K562 (cell line): ENCODE data around the gene IQCC. TPM values are rescaled to one million over a fixed set of nuclear protein-coding genes. Genes with fewer than 3 reads are reported as not detected.

Source experiments
- ATAC-seq: fragments of 200-7000 bp; cut with Tn5 transposase; 3 replicates; pipeline ENCODE4 v1.9.1; 2020; ENCODE audit warnings: moderate library complexity
- BruUV-seq: library from RNA; stranded (reverse); fragments of 400-500 nt; replicated peaks from 2 replicates; lab custom pipeline; 2021; lab: Mats Ljungman, UMichigan
- CTCF ChIA-PET: fragments of 300-600 bp; formaldehyde crosslinking; extraction: SDS; loops from one replicate; lab custom pipeline; 2021; ENCODE audit warnings: low intra/inter-chr PET ratio; lab: Yijun Ruan, JAX
- POLR2A ChIA-PET: fragments of 300-600, 350-650 bp; sonication (Branson Sonifier 250); formaldehyde crosslinking; extraction: SDS; loops from one replicate; lab custom pipeline; 2021; ENCODE audit warnings: antibody characterized with exemption, inconsistent platforms; lab: Yijun Ruan, JAX
- DNase-seq, 4 experiments: peaks; one replicate each; pipeline versions ENCODE4 v3.0.0 to v3.0.0-alpha.2; 2011 to 2018; ENCODE audit warnings: low spot score in 3 of 4, mixed read lengths in 3 of 4; ENCODE audit errors: extremely low read depth in 1 of 4
- FAIRE-seq: peaks from 2 replicates; lab custom pipeline; 2011; peaks lifted over from hg19 to GRCh38; lab: Jason Lieb, UNC
- H2AFZ ChIP-seq: 2 replicates; pipeline ENCODE4 v1.6.0; 2011; ENCODE audit warnings: low read depth, low read length, control low read depth, inconsistent platforms
- H3K27ac ChIP-seq: fragments of 200-600 bp; 3 replicates; pipeline ENCODE4 v1.8.0; 2011; ENCODE audit warnings: low read depth, mild to moderate bottlenecking, control low read depth, inconsistent platforms, low read length, moderate library complexity, mixed read lengths; ENCODE audit errors: extremely low read depth
- H3K27me3 ChIP-seq, 2 experiments: fragments of 300-600 bp in 1 of 2; 2 replicates in 1 of 2; 3 replicates in 1 of 2; pipeline versions ENCODE4 v1.6.0 to v1.8.0; 2011; ENCODE audit warnings: inconsistent platforms in 2 of 2, low read length in 2 of 2, mild to moderate bottlenecking in 1 of 2, mixed read lengths in 1 of 2, moderate library complexity in 1 of 2; ENCODE audit not compliant: control insufficient read depth in 2 of 2, insufficient read depth in 2 of 2
- H3K36me3 ChIP-seq: fragments of 300-600 bp; 3 replicates; pipeline ENCODE4 v1.8.0; 2011; ENCODE audit warnings: mild to moderate bottlenecking, low read length, inconsistent platforms; ENCODE audit not compliant: control insufficient read depth, insufficient read depth
- H3K4me1 ChIP-seq, 2 experiments: fragments of 200-600 bp in 1 of 2; replicated peaks in 1 of 2; 2 replicates in 1 of 2; 3 replicates in 1 of 2; pipeline versions ENCODE4 v1.5.1 to v1.8.0; 2011; ENCODE audit warnings: inconsistent platforms in 2 of 2, low read length in 2 of 2, mild to moderate bottlenecking in 1 of 2, mixed read lengths in 1 of 2, moderate library complexity in 1 of 2; ENCODE audit not compliant: control insufficient read depth in 2 of 2, insufficient read depth in 2 of 2
- H3K4me2 ChIP-seq: 2 replicates; pipeline ENCODE4 v1.6.1; 2011; ENCODE audit warnings: low read length, control low read depth, inconsistent platforms, mixed read lengths; ENCODE audit not compliant: insufficient read depth
- H3K4me3 ChIP-seq: fragments of 200-600 bp; sonication (generic), shearing (Covaris generic); 2 replicates; pipeline ENCODE4 v1.5.1; 2016; ENCODE audit warnings: control low read depth, inconsistent platforms
- H3K79me2 ChIP-seq: fragments of 200-600 bp; 3 replicates; pipeline ENCODE4 v1.8.0; 2011; ENCODE audit warnings: low read length, inconsistent platforms; ENCODE audit not compliant: control insufficient read depth, insufficient read depth
- H3K9ac ChIP-seq, 2 experiments: 2 replicates each; pipeline versions ENCODE4 v1.6.0 to v1.6.1; 2011; ENCODE audit warnings: low read depth in 2 of 2, low read length in 2 of 2, control low read depth in 1 of 2, inconsistent platforms in 1 of 2, mild to moderate bottlenecking in 1 of 2, mixed read lengths in 1 of 2; ENCODE audit not compliant: insufficient read depth in 1 of 2
- H3K9me1 ChIP-seq: one replicate; pipeline ENCODE4 v1.6.0; 2011; ENCODE audit warnings: inconsistent platforms, mild to moderate bottlenecking, low read length, moderate library complexity; ENCODE audit not compliant: control insufficient read depth, insufficient read depth
- H3K9me3 ChIP-seq: replicated peaks from 2 replicates; pipeline ENCODE4 v1.5.1; 2011; ENCODE audit warnings: low read depth, low read length, inconsistent platforms; ENCODE audit not compliant: control insufficient read depth, insufficient read depth
- H4K20me1 ChIP-seq: replicated peaks from 2 replicates; pipeline ENCODE4 v1.6.1; 2011; ENCODE audit warnings: low read length, inconsistent platforms, mixed read lengths; ENCODE audit not compliant: control insufficient read depth, insufficient read depth
- ARID4B ChIP-seq: sonication (generic); formaldehyde crosslinking; IDR thresholded peaks from 2 replicates; pipeline ENCODE4 v1.8.0; 2022; ENCODE audit warnings: mild to moderate bottlenecking, missing genetic modification reagents
- BACH1 ChIP-seq: fragments of 200-800 bp; sonication (Bioruptor generic); IDR thresholded peaks from 2 replicates; pipeline ENCODE4 v1.6.1; 2016; ENCODE audit warnings: missing genetic modification characterization, missing compliant biosample characterization
- FOXP1 ChIP-seq: sonication (generic); formaldehyde crosslinking; IDR thresholded peaks from 2 replicates; pipeline ENCODE4 v1.8.0; 2022; ENCODE audit warnings: mild to moderate bottlenecking, missing genetic modification reagents
- HNRNPK ChIP-seq: fragments of 200-400 bp; formaldehyde crosslinking; IDR thresholded peaks from one replicate; pipeline ENCODE4 v1.6.1; 2018; ENCODE audit warnings: mild to moderate bottlenecking, low read depth, low read length; ENCODE audit not compliant: poor library complexity, severe bottlenecking
- JUN ChIP-seq, 2 experiments: sonication (generic) in 1 of 2; formaldehyde crosslinking in 1 of 2; IDR thresholded peaks; 2 replicates each; pipeline versions ENCODE4 v1.6.1 to v1.8.0; 2012 to 2022; ENCODE audit warnings: borderline replicate concordance in 2 of 2, mild to moderate bottlenecking in 2 of 2, improper control_type of control experiment in 1 of 2, low read depth in 1 of 2, low read length in 1 of 2, missing genetic modification reagents in 1 of 2
- MTA3 ChIP-seq: fragments of 450-650 bp; formaldehyde crosslinking; IDR thresholded peaks from 2 replicates; pipeline ENCODE4 v1.6.1; 2017; ENCODE audit warnings: mild to moderate bottlenecking, borderline replicate concordance
- RNF219 ChIP-seq: fragments of 250-450 bp; sonication (Bioruptor Pico); IDR thresholded peaks from 2 replicates; pipeline ENCODE4 v1.5.0; 2022; ENCODE audit warnings: mild to moderate bottlenecking
- SAP30 ChIP-seq: fragments of 200-600 bp; sonication (generic); IDR thresholded peaks from 2 replicates; pipeline ENCODE4 v1.6.1; 2012; ENCODE audit warnings: borderline replicate concordance, low read depth, mild to moderate bottlenecking, moderate library complexity, low read length, control low read depth, inconsistent platforms; ENCODE audit not compliant: insufficient read depth, poor library complexity, severe bottlenecking
- TRIM25 ChIP-seq: fragments of 450-650 bp; IDR thresholded peaks from 2 replicates; pipeline ENCODE4 v1.7.0; 2016; ENCODE audit warnings: borderline replicate concordance
- ZNF232 ChIP-seq: sonication (generic); formaldehyde crosslinking; IDR thresholded peaks from 2 replicates; pipeline ENCODE4 v1.8.0; 2022; ENCODE audit warnings: mild to moderate bottlenecking, missing genetic modification reagents
- WGBS: fragments of 100-300 bp; shearing (Covaris generic); methylation state at CpG from one replicate; pipeline ENCODE4 v1.1.6; 2016; ENCODE audit warnings: low coverage, mixed read lengths; ENCODE audit not compliant: insufficient coverage; ENCODE audit errors: missing lambda C conversion rate; 5-methylcytosine and 5-hydroxymethylcytosine counted together
- in situ Hi-C: fragments of 300-500 bp; cut with MboI; formaldehyde crosslinking; loops from 4 replicates; pipeline ENCODE4 v1.15.0; 2018; ENCODE audit warnings: inconsistent platforms, mixed read lengths
- intact Hi-C: fragments of 100-400 bp; cut with micrococcal nuclease; formaldehyde crosslinking; loops from 2 replicates; pipeline ENCODE4 v1.14.2; 2022
- polyA plus RNA-seq, 8 experiments: library from polyadenylated mRNA; depleted of rRNA in 4 of 8; stranded (reverse) in 5 of 8; unstranded in 3 of 8; fragments of >200 nt; fragmentation: Nextera tagmentation in 2 of 8; fragmentation: Illumina TruSeq in 1 of 8; extraction: Ambion mirVana in 2 of 8; extraction: Trizol in 1 of 8; gene quantifications; 2 replicates each; pipeline versions ENCODE4 v1.2.1 to v1.2.3, GENCODE V29; 2011 to 2014; ENCODE audit warnings: inconsistent platforms in 1 of 8, missing spikeins in 1 of 8
- total RNA-seq, 7 experiments: library from RNA; depleted of rRNA in 6 of 7; stranded (reverse); fragments of >200 nt in 6 of 7; fragmentation: Illumina TruSeq in 2 of 7; extraction: Trizol in 2 of 7; gene quantifications; 2 replicates each; pipeline versions ENCODE4 v1.2.1 to v1.2.3, GENCODE V29; 2011 to 2021; ENCODE audit warnings: low replicate concordance in 1 of 7

Gene IQCC
- total and polyA plus RNA-seq, 9 of the 15 experiments (the other 6 are each of a cell fraction or from before 2014, with no cell fraction given): 8.1 to 16.5 (median 10.7) TPM

GRCh38 chr1:32200226-32201010, 5.1 kb upstream of the IQCC start, which contains the start of gene CCDC28B:
Gene CCDC28B, plus strand, starts transcription at chr1:32200595. Its CDS starts 1,341 bp downstream, at chr1:32201936.
- peak within 1 kb of the TSS; percentile 69 to 89 for H3K9ac ChIP-seq
- no peaks in the 10 kb centered on the region; the same call in none of the 2 replicates for H4K20me1 ChIP-seq
- H3K27ac ChIP-seq: peak within 1 kb of the TSS; percentile 75
- peaks cover 13% of the 10 kb centered on the region; the same call in 2 of the 3 replicates for H3K79me2 ChIP-seq
- H3K27me3 ChIP-seq: no peaks in the 10 kb centered on the region
- peaks cover 20 to 46% of the 10 kb centered on the region in 2 experiments for H3K4me1 ChIP-seq
- H3K9me1 ChIP-seq: peaks cover 3% of the 10 kb centered on the region
- no peaks in the 10 kb centered on the region for H3K9me3 ChIP-seq
- peak within 1 kb of the TSS; percentile 90 for H3K4me2 ChIP-seq
- ATAC-seq (peak; percentile 65), FAIRE-seq (peak; percentile 96), DNase-seq (peak; percentile 68 to 82 (median 74))
- intact Hi-C loops (no loop called here), in situ Hi-C loops (no loop called here)
- CTCF ChIA-PET: interaction anchor here (0.6 kb wide), 1 partner anchor 99 kb away, joined by 3 read pairs; no protein-coding TSS in a partner anchor
- peaks cover 32% of the 10 kb centered on the region for H3K36me3 ChIP-seq
- POLR2A ChIA-PET: interaction anchor here (0.6 to 10.8 kb wide), 20 partner anchors 8 to 457 kb away, joined by 3 to 201 read pairs (median 4); partner anchors contain the start of genes DCDC2B, KPNA6, MARCKSL1 and TMEM39B
- peak within 1 kb of the TSS; percentile 97 for H2AFZ ChIP-seq
- no TSS peak for BruUV-seq
- WGBS: under 1% methylated on average over 34 of the region's 34 CpGs
- peak within 1 kb of the TSS; percentile 49 for H3K4me3 ChIP-seq
- TF ChIP-seq TRIM25 (no peak), JUN (IDR thresholded peaks at IDR 0.05; ENCODE audit: borderline replicate concordance, low read depth, low read length) (no peak), JUN (CRISPR knock-in tag; IDR thresholded peaks at IDR 0.05; ENCODE audit: borderline replicate concordance) (peak; percentile 73; the same call in 1 of the 2 replicates), ZNF232 (CRISPR knock-in tag) (0 out of 2 replicates have a peak, but pooled peaks have one; percentile 64), RNF219 (no peak), ARID4B (CRISPR knock-in tag) (peak; percentile 86), MTA3 (0 out of 2 replicates have a peak, but pooled peaks have one; percentile 34), FOXP1 (CRISPR knock-in tag) (peak; percentile 80), SAP30 (peak; percentile 57), BACH1 (peak; percentile 59; the same call in 1 of the 2 replicates), HNRNPK (no peak)
